A673 (cell line): ENCODE data around the gene CROCC2. TPM values are rescaled to one million over a fixed set of nuclear protein-coding genes. Genes with fewer than 3 reads are reported as not detected.
A peak's percentile ranks its signal among the peaks of the same experiment; 100 is the strongest.

ENCODE experiments used
- BruUV-seq: library from RNA; stranded (reverse); fragments of 400-500 nt; replicated peaks from 2 replicates; lab custom pipeline; 2021; lab: Mats Ljungman, UMichigan
- CTCF ChIA-PET: fragments of 300-600 bp; sonication (Branson Sonifier 250); formaldehyde crosslinking; loops from one replicate; lab custom pipeline; 2022; ENCODE audit warnings: antibody characterized with exemption; lab: Charles Lee
- POLR2A ChIA-PET: fragments of 300-600 bp; sonication (Branson Sonifier 250); formaldehyde crosslinking; loops from one replicate; lab custom pipeline; 2022; ENCODE audit warnings: antibody characterized with exemption; ENCODE audit not compliant: low non-redundant PET; lab: Charles Lee
- DNase-seq: peaks from one replicate; pipeline ENCODE4 v3.0.0-alpha.2; 2015; ENCODE audit warnings: low spot score
- H3K27ac ChIP-seq: fragments of 200-600 bp; sonication (generic); 2 replicates; pipeline ENCODE4 v1.5.1; 2016; ENCODE audit warnings: mixed run types, low read depth, mild to moderate bottlenecking, mixed read lengths, antibody characterized with exemption, low read length; ENCODE audit not compliant: poor library complexity, severe bottlenecking
- H3K27me3 ChIP-seq: fragments of 200-600 bp; sonication (generic); replicated peaks from 2 replicates; pipeline ENCODE4 v1.6.1; 2017; ENCODE audit warnings: mixed run types, low read depth, mild to moderate bottlenecking, mixed read lengths, antibody characterized with exemption, low read length; ENCODE audit not compliant: insufficient read depth, poor library complexity
- H3K36me3 ChIP-seq: fragments of 200-600 bp; sonication (generic); 2 replicates; pipeline ENCODE4 v1.6.1; 2016; ENCODE audit warnings: mixed run types, mild to moderate bottlenecking, mixed read lengths, antibody characterized with exemption, low read length; ENCODE audit not compliant: insufficient read depth, poor library complexity, severe bottlenecking
- H3K4me1 ChIP-seq: fragments of 200-600 bp; sonication (generic); 2 replicates; pipeline ENCODE4 v1.6.1; 2017; ENCODE audit warnings: mixed run types, mild to moderate bottlenecking, mixed read lengths, antibody characterized with exemption, low read length; ENCODE audit not compliant: insufficient read depth, poor library complexity, severe bottlenecking
- H3K4me3 ChIP-seq: fragments of 200-600 bp; sonication (generic); 2 replicates; pipeline ENCODE4 v1.5.1; 2016; ENCODE audit warnings: low read depth, mixed run types, mild to moderate bottlenecking, mixed read lengths, low read length; ENCODE audit not compliant: poor library complexity, severe bottlenecking
- H3K9me3 ChIP-seq: fragments of 200-600 bp; sonication (generic); 2 replicates; pipeline ENCODE4 v1.6.1; 2016; ENCODE audit warnings: mixed run types, low read depth, mild to moderate bottlenecking, mixed read lengths, antibody characterized with exemption, low read length; ENCODE audit not compliant: poor library complexity, severe bottlenecking
- EZH2 ChIP-seq: fragments of 200-600 bp; sonication (generic); IDR thresholded peaks from 2 replicates; pipeline ENCODE4 v1.6.1; 2017; ENCODE audit warnings: borderline replicate concordance, low read depth, mild to moderate bottlenecking, mixed read lengths, antibody characterized with exemption, low read length; ENCODE audit not compliant: poor library complexity, severe bottlenecking
- intact Hi-C: fragments of 100-400 bp; cut with micrococcal nuclease; formaldehyde crosslinking; loops from one replicate; pipeline ENCODE4 v1.10.0; 2022; ENCODE audit not compliant: unreplicated experiment
- total RNA-seq: library from RNA; stranded (reverse); gene quantifications from 2 replicates; pipeline ENCODE4 v1.2.3, GENCODE V29; 2021
- TF ChIP-seq, protein P1 (sequence below): fragments of 300-800, 200-600 bp; sonication (generic); conservative IDR thresholded peaks from 2 replicates; pipeline ENCODE4 v1.5.1; 2017; ENCODE audit warnings: low read depth, mild to moderate bottlenecking, antibody characterized with exemption, low read length, moderate library complexity, mixed read lengths

The CROCC2 gene
- total RNA-seq, 1 experiment from 2014 or later, result not detected

DNA sequence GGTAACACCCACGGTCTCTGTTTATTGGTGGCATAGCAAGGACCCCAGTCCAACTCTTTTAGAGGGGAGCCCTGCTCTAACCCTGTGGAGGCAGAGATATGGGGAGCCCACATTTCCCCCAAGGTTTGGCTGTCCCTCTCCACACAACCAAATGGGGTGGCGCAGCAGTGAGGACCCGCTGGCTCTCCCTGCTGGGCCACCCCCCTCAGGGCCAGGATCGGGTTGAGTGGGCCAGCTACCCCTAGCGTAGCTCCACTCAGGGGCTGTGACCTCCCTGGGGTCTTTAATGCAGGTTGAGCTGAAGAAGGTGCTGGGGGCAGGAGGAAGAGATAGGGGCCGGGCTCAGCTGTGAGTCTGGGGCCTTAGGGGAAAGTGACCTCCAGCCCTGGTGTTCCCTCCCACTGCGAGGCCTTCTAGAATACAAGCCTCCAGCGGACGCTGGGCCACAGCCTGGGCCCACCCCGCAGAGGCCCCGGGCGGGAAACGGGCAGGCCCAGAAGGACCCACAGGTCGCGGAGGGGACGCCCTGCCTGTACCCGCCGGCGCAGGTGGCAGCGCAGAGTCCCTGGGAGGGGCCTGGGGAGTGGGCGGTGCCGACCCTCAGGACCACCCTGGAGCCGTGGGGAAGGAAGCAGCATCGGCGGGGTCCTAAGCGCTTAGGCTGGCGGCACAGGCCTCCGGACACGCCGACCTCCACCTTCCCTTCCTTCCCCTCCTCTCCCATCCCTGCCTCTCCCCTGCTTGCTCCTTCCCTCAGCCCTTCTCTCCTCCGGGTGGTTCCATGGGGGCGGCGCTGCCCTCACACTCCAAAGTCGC lies 9.6 kb downstream of the CROCC2 start:
- Histone ChIP-seq H3K9me3 (no peaks in the 10 kb centered on the region), H3K36me3 (no peaks in the 10 kb centered on the region), H3K27ac (no peak overlapping the region), H3K4me1 (peaks cover 25% of the 10 kb centered on the region), H3K27me3 (no peaks in the 10 kb centered on the region), H3K4me3 (no peak overlapping the region)
- ChIA-PET POLR2A (no interaction called here), CTCF (no interaction called here)
- no peak for DNase-seq
- TF ChIP-seq, protein P1, sequence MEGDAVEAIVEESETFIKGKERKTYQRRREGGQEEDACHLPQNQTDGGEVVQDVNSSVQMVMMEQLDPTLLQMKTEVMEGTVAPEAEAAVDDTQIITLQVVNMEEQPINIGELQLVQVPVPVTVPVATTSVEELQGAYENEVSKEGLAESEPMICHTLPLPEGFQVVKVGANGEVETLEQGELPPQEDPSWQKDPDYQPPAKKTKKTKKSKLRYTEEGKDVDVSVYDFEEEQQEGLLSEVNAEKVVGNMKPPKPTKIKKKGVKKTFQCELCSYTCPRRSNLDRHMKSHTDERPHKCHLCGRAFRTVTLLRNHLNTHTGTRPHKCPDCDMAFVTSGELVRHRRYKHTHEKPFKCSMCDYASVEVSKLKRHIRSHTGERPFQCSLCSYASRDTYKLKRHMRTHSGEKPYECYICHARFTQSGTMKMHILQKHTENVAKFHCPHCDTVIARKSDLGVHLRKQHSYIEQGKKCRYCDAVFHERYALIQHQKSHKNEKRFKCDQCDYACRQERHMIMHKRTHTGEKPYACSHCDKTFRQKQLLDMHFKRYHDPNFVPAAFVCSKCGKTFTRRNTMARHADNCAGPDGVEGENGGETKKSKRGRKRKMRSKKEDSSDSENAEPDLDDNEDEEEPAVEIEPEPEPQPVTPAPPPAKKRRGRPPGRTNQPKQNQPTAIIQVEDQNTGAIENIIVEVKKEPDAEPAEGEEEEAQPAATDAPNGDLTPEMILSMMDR, result no peak
- TF ChIP-seq EZH2, result no peak
- BruUV-seq, result no TSS peak
- intact Hi-C loops, result loop anchor here (1.0 to 10.0 kb wide), 2 partner anchors 76 to 159 kb away; no protein-coding TSS in a partner anchor

DNA sequence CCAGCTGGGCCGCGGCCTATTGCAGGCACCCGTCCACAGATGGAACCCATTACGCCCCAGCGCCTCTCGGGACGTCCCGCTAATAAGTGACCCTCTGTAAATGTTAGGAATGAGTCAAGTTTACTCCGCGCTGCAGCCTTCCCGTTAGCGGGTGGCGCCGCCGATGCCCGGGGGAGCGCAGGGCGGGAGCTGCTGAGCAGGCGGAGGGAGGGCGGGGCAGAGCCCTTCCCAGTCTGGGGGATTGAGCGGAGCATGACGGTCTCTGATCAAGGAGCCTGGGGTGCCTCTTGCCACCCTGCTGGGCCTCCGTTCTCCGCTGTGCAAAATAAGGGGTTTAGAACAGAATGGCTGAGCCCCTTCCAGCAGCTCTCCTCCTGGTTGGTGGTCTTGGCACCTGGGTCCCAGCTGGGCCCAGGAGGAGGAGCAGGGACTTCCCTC lies 10.5 kb downstream of the CROCC2 start:
- CTCF ChIA-PET, result interaction anchor here (0.6 kb wide), 1 partner anchor 108 kb away, joined by 3 read pairs; no protein-coding TSS in a partner anchor
- POLR2A ChIA-PET, result no interaction called here
- peak overlapping the region; percentile 68 for H3K27ac ChIP-seq
- no peaks in the 10 kb centered on the region for H3K27me3 ChIP-seq
- H3K4me3 ChIP-seq, result peak overlapping the region; percentile 32
- peaks cover 33% of the 10 kb centered on the region for H3K4me1 ChIP-seq
- H3K36me3 ChIP-seq, result no peaks in the 10 kb centered on the region
- no TSS peak for BruUV-seq
- H3K9me3 ChIP-seq, result no peaks in the 10 kb centered on the region
- peak; percentile 94 for DNase-seq
- intact Hi-C loops, result loop anchor here (1.0 to 10.0 kb wide), 2 partner anchors 75 to 158 kb away; no protein-coding TSS in a partner anchor
- no peak for TF ChIP-seq EZH2
- TF ChIP-seq, protein P1, result no peak

DNA sequence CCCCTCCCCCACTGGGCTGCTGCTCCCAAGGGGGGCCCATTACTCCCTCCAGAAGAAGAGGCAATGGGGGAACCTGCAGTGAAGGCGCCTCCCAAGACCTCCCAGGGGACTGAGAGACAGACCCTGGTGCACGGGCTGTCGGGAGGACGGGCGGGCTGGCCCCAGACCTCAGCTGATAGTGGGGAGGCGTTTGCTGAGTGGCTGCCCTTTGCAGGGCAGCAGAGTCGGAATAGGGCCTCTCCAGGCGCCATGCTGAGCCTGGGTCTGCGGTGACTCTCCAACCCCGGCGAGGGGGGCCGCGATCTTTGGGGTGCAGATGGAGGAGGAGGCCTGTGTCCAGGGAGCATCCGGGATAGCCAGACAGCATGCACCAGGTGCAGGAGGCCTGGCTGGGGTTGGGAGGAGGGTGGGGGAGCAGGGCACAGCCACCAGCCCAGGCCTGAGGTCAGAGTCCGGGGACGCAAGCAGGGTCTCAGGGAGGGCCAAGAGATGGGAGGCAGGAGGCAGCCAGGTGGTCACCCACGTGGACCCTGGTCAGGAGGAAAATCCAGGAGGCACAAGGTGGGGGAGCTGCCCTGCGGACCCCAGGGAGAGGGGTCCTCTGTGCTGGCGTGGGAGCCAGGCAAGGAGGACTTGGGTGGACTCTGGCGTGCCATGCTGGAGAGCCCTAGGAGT lies 11.0 kb downstream of the CROCC2 start:
- Histone ChIP-seq H3K4me1 (peaks cover 37% of the 10 kb centered on the region), H3K36me3 (no peaks in the 10 kb centered on the region), H3K27ac (peak overlapping the region; percentile 68), H3K27me3 (no peaks in the 10 kb centered on the region), H3K4me3 (peak overlapping the region; percentile 32), H3K9me3 (no peaks in the 10 kb centered on the region)
- CTCF ChIA-PET, result interaction anchor here (0.6 kb wide), 1 partner anchor 109 kb away, joined by 3 read pairs; no protein-coding TSS in a partner anchor
- DNase-seq, result no peak
- no peak for TF ChIP-seq EZH2
- TF ChIP-seq, protein P1, result no peak
- no TSS peak for BruUV-seq
- POLR2A ChIA-PET, result no interaction called here
- intact Hi-C loops, result loop anchor here (10.0 kb wide), 1 partner anchor 158 kb away; no protein-coding TSS in a partner anchor
